ENCODE results near the gene FAF1.
"Not testable (repeated sequence)": the region's sequence is repeated elsewhere in the genome, so short reads cannot be mapped to it uniquely, and the experiment has no call there.

FAF1 gene

GRCh38 chr1:50894340-50894739, 65.7 kb downstream of the FAF1 start:
- DNase-seq (ENCODE audit: low read depth, low spot score): no peak
- Histone ChIP-seq H3K9ac (ENCODE audit: insufficient read length) (no peak overlapping the region), H3K9me3 (ENCODE audit: low read depth, low read length) (peaks cover 5% of the 10 kb centered on the region; the same call in 1 of the 2 replicates), H3K27ac (no peak overlapping the region), H3K36me3 (ENCODE audit: insufficient read depth, low read length) (peaks cover 25% of the 10 kb centered on the region), H3K4me3 (no peak overlapping the region)
- TF ChIP-seq POLR2AphosphoS5 (IDR thresholded peaks at IDR 0.05; ENCODE audit: borderline replicate concordance, low read depth, low read length) (no peak), FOXP2 (optimal IDR thresholded peaks at IDR 0.05; ENCODE audit: control extremely low read depth, extremely low read length, insufficient read depth) (no peak), EZH2 (IDR thresholded peaks at IDR 0.05) (no peak)

GRCh38 chr1:50893466-50893865, 66.6 kb downstream of the FAF1 start:
- H3K4me3 ChIP-seq: no peak overlapping the region

GRCh38 chr1:50887555-50887954, 72.5 kb downstream of the FAF1 start:
- not testable (repeated sequence) for H3K9ac ChIP-seq (ENCODE audit: insufficient read length); H3K4me3 ChIP-seq; H3K27ac ChIP-seq; H3K9me3 ChIP-seq (ENCODE audit: low read depth, low read length); H3K36me3 ChIP-seq (ENCODE audit: insufficient read depth, low read length); DNase-seq (ENCODE audit: low read depth, low spot score)

More at GRCh38 chr1:50893466-50893865, 66.6 kb downstream of the FAF1 start:
- peaks cover 25% of the 10 kb centered on the region for H3K36me3 ChIP-seq (ENCODE audit: insufficient read depth, low read length)
- no peak overlapping the region for H3K27ac ChIP-seq
- DNase-seq (ENCODE audit: low read depth, low spot score): no peak
- TF ChIP-seq EZH2 (IDR thresholded peaks at IDR 0.05): no peak
- TF ChIP-seq FOXP2 (optimal IDR thresholded peaks at IDR 0.05; ENCODE audit: control extremely low read depth, extremely low read length, insufficient read depth): no peak
- TF ChIP-seq POLR2AphosphoS5 (IDR thresholded peaks at IDR 0.05; ENCODE audit: borderline replicate concordance, low read depth, low read length): no peak
- H3K9ac ChIP-seq (ENCODE audit: insufficient read length): no peak overlapping the region
- H3K9me3 ChIP-seq (ENCODE audit: low read depth, low read length): peaks cover 5% of the 10 kb centered on the region; the same call in 1 of the 2 replicates

GRCh38 chr1:50880373-50880772, 79.7 kb downstream of the FAF1 start:
- H3K4me3 ChIP-seq: no peak overlapping the region
- no peaks in the 10 kb centered on the region for H3K36me3 ChIP-seq (ENCODE audit: insufficient read depth, low read length)
- TF ChIP-seq EZH2 (IDR thresholded peaks at IDR 0.05) (no peak), POLR2AphosphoS5 (IDR thresholded peaks at IDR 0.05; ENCODE audit: borderline replicate concordance, low read depth, low read length) (no peak), FOXP2 (optimal IDR thresholded peaks at IDR 0.05; ENCODE audit: control extremely low read depth, extremely low read length, insufficient read depth) (no peak)
- no peaks in the 10 kb centered on the region for H3K9me3 ChIP-seq (ENCODE audit: low read depth, low read length)
- no peak overlapping the region for H3K27ac ChIP-seq
- DNase-seq (ENCODE audit: low read depth, low spot score): no peak
- no peak overlapping the region for H3K9ac ChIP-seq (ENCODE audit: insufficient read length)

- no peak for TF ChIP-seq FOXP2 (optimal IDR thresholded peaks at IDR 0.05; ENCODE audit: control extremely low read depth, extremely low read length, insufficient read depth)
- TF ChIP-seq EZH2 (IDR thresholded peaks at IDR 0.05): no peak
- TF ChIP-seq POLR2AphosphoS5 (IDR thresholded peaks at IDR 0.05; ENCODE audit: borderline replicate concordance, low read depth, low read length): no peak
- Histone ChIP-seq H3K9ac (ENCODE audit: insufficient read length) (no peak overlapping the region), H3K4me3 (no peak overlapping the region), H3K36me3 (ENCODE audit: insufficient read depth, low read length) (no peaks in the 10 kb centered on the region), H3K27ac (no peak overlapping the region), H3K9me3 (ENCODE audit: low read depth, low read length) (no peaks in the 10 kb centered on the region)
- DNase-seq (ENCODE audit: low read depth, low spot score): no peak
These were observed 80.9 kb downstream of the FAF1 start for GRCh38 chr1:50879137-50879536.

- TF ChIP-seq POLR2AphosphoS5 (IDR thresholded peaks at IDR 0.05; ENCODE audit: borderline replicate concordance, low read depth, low read length) (no peak), EZH2 (IDR thresholded peaks at IDR 0.05) (no peak), FOXP2 (optimal IDR thresholded peaks at IDR 0.05; ENCODE audit: control extremely low read depth, extremely low read length, insufficient read depth) (no peak)
- H3K9ac ChIP-seq (ENCODE audit: insufficient read length): no peak overlapping the region
These were observed 81.6 kb downstream of the FAF1 start for GRCh38 chr1:50878434-50878833.

GRCh38 chr1:50877641-50878040, 82.4 kb downstream of the FAF1 start:
- TF ChIP-seq FOXP2 (optimal IDR thresholded peaks at IDR 0.05; ENCODE audit: control extremely low read depth, extremely low read length, insufficient read depth): no peak
- no peak for TF ChIP-seq EZH2 (IDR thresholded peaks at IDR 0.05)
- TF ChIP-seq POLR2AphosphoS5 (IDR thresholded peaks at IDR 0.05; ENCODE audit: borderline replicate concordance, low read depth, low read length): no peak
- 0 out of 2 replicates have a peak overlapping the region, but pooled peaks have one; percentile 12 for H3K27ac ChIP-seq
- H3K9me3 ChIP-seq (ENCODE audit: low read depth, low read length): no peaks in the 10 kb centered on the region
- H3K36me3 ChIP-seq (ENCODE audit: insufficient read depth, low read length): no peaks in the 10 kb centered on the region
- H3K4me3 ChIP-seq: no peak overlapping the region
- no peak overlapping the region for H3K9ac ChIP-seq (ENCODE audit: insufficient read length)
- no peak for DNase-seq (ENCODE audit: low read depth, low spot score)

More at GRCh38 chr1:50878434-50878833, 81.6 kb downstream of the FAF1 start:
- Histone ChIP-seq H3K9me3 (ENCODE audit: low read depth, low read length) (no peaks in the 10 kb centered on the region), H3K4me3 (no peak overlapping the region), H3K36me3 (ENCODE audit: insufficient read depth, low read length) (no peaks in the 10 kb centered on the region), H3K27ac (0 out of 2 replicates have a peak overlapping the region, but pooled peaks have one; percentile 12)
- DNase-seq (ENCODE audit: low read depth, low spot score): no peak

GRCh38 chr1:50873458-50874187, 86.4 kb downstream of the FAF1 start:
- H3K4me3 ChIP-seq: no peak overlapping the region

GRCh38 chr1:50864845-50865244, 95.2 kb downstream of the FAF1 start:
- H3K36me3 ChIP-seq (ENCODE audit: insufficient read depth, low read length); DNase-seq (ENCODE audit: low read depth, low spot score); H3K4me3 ChIP-seq; H3K27ac ChIP-seq; H3K9me3 ChIP-seq (ENCODE audit: low read depth, low read length); H3K9ac ChIP-seq (ENCODE audit: insufficient read length): not testable (repeated sequence)

More at GRCh38 chr1:50873458-50874187, 86.4 kb downstream of the FAF1 start:
- H3K9me3 ChIP-seq (ENCODE audit: low read depth, low read length): no peaks in the 10 kb centered on the region
- TF ChIP-seq POLR2AphosphoS5 (IDR thresholded peaks at IDR 0.05; ENCODE audit: borderline replicate concordance, low read depth, low read length): no peak
- no peak for TF ChIP-seq FOXP2 (optimal IDR thresholded peaks at IDR 0.05; ENCODE audit: control extremely low read depth, extremely low read length, insufficient read depth)
- TF ChIP-seq EZH2 (IDR thresholded peaks at IDR 0.05): no peak
- no peak for DNase-seq (ENCODE audit: low read depth, low spot score)
- H3K9ac ChIP-seq (ENCODE audit: insufficient read length): no peak overlapping the region
- no peaks in the 10 kb centered on the region for H3K36me3 ChIP-seq (ENCODE audit: insufficient read depth, low read length)
- H3K27ac ChIP-seq: no peak overlapping the region

Data from SK-N-MC (cell line).